Measurements from ENCODE around the gene DEFB124. TPM values are rescaled to one million over a fixed set of nuclear protein-coding genes. Genes with fewer than 3 reads are reported as not detected.

DEFB124 gene
- total RNA-seq, 4 donors from 2014 or later: not detected

GRCh38 chr20:31517373-31517772 is 42.4 kb upstream of the DEFB124 start:
- no peaks in the 10 kb centered on the region for H3K27me3 ChIP-seq
- DNase-seq: peak; percentile 40
- peak overlapping the region in 1 of 4 donors; percentile 18 for H3K27ac ChIP-seq
- no peak for TF ChIP-seq POLR2A (IDR thresholded peaks at IDR 0.05)
- TF ChIP-seq, protein P1, sequence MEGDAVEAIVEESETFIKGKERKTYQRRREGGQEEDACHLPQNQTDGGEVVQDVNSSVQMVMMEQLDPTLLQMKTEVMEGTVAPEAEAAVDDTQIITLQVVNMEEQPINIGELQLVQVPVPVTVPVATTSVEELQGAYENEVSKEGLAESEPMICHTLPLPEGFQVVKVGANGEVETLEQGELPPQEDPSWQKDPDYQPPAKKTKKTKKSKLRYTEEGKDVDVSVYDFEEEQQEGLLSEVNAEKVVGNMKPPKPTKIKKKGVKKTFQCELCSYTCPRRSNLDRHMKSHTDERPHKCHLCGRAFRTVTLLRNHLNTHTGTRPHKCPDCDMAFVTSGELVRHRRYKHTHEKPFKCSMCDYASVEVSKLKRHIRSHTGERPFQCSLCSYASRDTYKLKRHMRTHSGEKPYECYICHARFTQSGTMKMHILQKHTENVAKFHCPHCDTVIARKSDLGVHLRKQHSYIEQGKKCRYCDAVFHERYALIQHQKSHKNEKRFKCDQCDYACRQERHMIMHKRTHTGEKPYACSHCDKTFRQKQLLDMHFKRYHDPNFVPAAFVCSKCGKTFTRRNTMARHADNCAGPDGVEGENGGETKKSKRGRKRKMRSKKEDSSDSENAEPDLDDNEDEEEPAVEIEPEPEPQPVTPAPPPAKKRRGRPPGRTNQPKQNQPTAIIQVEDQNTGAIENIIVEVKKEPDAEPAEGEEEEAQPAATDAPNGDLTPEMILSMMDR (IDR thresholded peaks at IDR 0.05): no peak
- TF ChIP-seq EP300 (IDR thresholded peaks at IDR 0.05; ENCODE audit: low read depth): no peak
- no peak for TF ChIP-seq POLR2AphosphoS5 (IDR thresholded peaks at IDR 0.05)
- H3K9me3 ChIP-seq: no peaks in the 10 kb centered on the region
- H3K4me1 ChIP-seq: peaks cover 17 to 38% (median 34%) of the 10 kb centered on the region in 4 donors
- H3K36me3 ChIP-seq: peaks cover 0 to 6% (median 0%) of the 10 kb centered on the region in 4 donors
- no peak overlapping the region for H3K4me3 ChIP-seq
- intact Hi-C loops (cut with DNase I; ENCODE audit: low total_unique reads) (no loop called here), in situ Hi-C loops (cut with MboI; ENCODE audit: low pct_ligation_motif_present in 1 of 4, low pct_unique_long_range_greater_than_20kb in 1 of 4, low sequenced_read_pairs in 3 of 4) (no loop called here)
- WGBS, 2 donors (ENCODE audit: low coverage in 1 of 2): 61 to 71% methylated on average over 1 to 4 of the region's 4 CpGs

DNA sequence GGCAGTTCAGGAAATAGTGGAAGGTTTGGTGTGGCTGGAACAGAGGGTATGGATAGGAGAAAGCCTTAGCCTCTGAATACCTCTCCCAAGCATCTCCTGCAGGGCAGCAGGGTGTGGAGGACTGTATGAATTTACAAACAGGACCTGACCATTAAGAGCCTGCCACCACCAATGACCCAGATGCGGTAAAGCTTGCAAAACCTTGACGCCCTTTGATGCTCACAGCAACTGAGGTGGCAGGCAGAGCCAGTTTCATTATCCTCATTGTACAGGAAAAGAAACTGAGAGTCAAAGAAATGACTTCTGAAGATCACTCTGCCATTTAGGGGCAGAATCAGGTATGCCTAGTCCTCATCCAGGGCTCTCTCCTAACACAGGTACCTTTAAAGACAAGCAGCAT is 41.7 kb upstream of the DEFB124 start:
- intact Hi-C loops (cut with DNase I; ENCODE audit: low total_unique reads): no loop called here
- H3K4me1 ChIP-seq: peaks cover 17 to 37% (median 32%) of the 10 kb centered on the region in 4 donors
- H3K27ac ChIP-seq: peak overlapping the region in 1 of 4 donors; percentile 5
- WGBS, 2 donors (ENCODE audit: low coverage in 1 of 2): 77% methylated on average over 2 of the region's 2 CpGs; no CpG with 5 or more reads in 1 of the 2 donors
- no peaks in the 10 kb centered on the region for H3K9me3 ChIP-seq
- H3K4me3 ChIP-seq: no peak overlapping the region
- TF ChIP-seq EP300 (IDR thresholded peaks at IDR 0.05; ENCODE audit: low read depth) (no peak), POLR2A (IDR thresholded peaks at IDR 0.05) (no peak), POLR2AphosphoS5 (IDR thresholded peaks at IDR 0.05) (no peak)
- TF ChIP-seq, protein P1 (IDR thresholded peaks at IDR 0.05): no peak
- peaks cover 0 to 6% (median 0%) of the 10 kb centered on the region in 4 donors for H3K36me3 ChIP-seq
- no peaks in the 10 kb centered on the region for H3K27me3 ChIP-seq
- in situ Hi-C loops (cut with MboI; ENCODE audit: low pct_ligation_motif_present in 1 of 4, low pct_unique_long_range_greater_than_20kb in 1 of 4, low sequenced_read_pairs in 3 of 4): no loop called here
- DNase-seq: no peak

DNA sequence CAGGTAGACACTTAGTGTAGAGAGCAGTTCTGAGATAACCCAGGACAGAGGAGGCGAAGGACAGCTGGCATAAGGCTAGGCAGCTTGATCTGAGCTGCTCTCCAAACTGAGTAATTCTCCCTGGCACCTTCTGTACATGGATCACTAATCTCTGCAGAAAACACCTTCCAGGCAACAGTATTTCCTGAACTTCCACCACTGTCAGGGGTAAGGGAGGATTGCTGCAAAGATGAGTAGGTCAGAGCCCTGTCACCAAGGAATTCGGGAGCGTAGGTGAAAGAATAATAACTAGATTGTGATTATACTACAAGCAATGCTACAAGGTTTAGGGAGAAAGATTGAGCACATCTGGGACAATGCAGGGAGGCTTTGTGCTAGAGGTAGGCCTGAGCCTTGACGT is 41.2 kb upstream of the DEFB124 start:
- H3K4me1 ChIP-seq: peaks cover 17 to 37% (median 32%) of the 10 kb centered on the region in 4 donors
- no peaks in the 10 kb centered on the region for H3K27me3 ChIP-seq
- intact Hi-C loops (cut with DNase I; ENCODE audit: low total_unique reads) (no loop called here), in situ Hi-C loops (cut with MboI; ENCODE audit: low pct_ligation_motif_present in 1 of 4, low pct_unique_long_range_greater_than_20kb in 1 of 4, low sequenced_read_pairs in 3 of 4) (no loop called here)
- no peaks in the 10 kb centered on the region for H3K9me3 ChIP-seq
- DNase-seq: no peak
- no peak overlapping the region for H3K27ac ChIP-seq
- 90 to 93% methylated on average over 4 of the region's 4 CpGs for WGBS, 2 donors (ENCODE audit: low coverage in 1 of 2)
- TF ChIP-seq EP300 (IDR thresholded peaks at IDR 0.05; ENCODE audit: low read depth) (no peak), POLR2A (IDR thresholded peaks at IDR 0.05) (no peak), POLR2AphosphoS5 (IDR thresholded peaks at IDR 0.05) (no peak)
- TF ChIP-seq, protein P1 (IDR thresholded peaks at IDR 0.05): no peak
- peaks cover 0 to 3% (median 0%) of the 10 kb centered on the region in 4 donors for H3K36me3 ChIP-seq
- peak overlapping the region in 1 of 4 donors; percentile 74 for H3K4me3 ChIP-seq

DNA sequence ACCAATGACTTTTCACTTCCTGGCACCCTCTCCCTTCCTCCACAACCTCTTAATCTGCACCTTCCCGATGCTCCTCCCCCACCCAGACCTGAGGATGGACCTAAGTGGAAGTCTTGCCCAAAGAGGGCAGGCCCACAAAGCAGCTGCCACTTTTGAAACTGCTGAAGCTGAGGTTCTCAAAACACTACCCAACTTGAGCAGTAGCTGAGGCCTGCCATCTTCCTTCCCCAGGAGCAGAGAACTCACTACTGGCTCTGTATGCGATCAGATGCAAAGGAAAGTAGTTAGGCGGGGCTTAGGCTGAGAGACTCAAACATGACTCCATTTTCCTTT is 40.8 kb upstream of the DEFB124 start:
- intact Hi-C loops (cut with DNase I; ENCODE audit: low total_unique reads): no loop called here
- H3K4me3 ChIP-seq: peak overlapping the region in 3 of 4 donors; percentile 61 to 86 (median 74)
- in situ Hi-C loops (cut with MboI; ENCODE audit: low pct_ligation_motif_present in 1 of 4, low pct_unique_long_range_greater_than_20kb in 1 of 4, low sequenced_read_pairs in 3 of 4): no loop called here
- TF ChIP-seq POLR2AphosphoS5 (IDR thresholded peaks at IDR 0.05) (no peak), POLR2A (IDR thresholded peaks at IDR 0.05) (no peak), EP300 (IDR thresholded peaks at IDR 0.05; ENCODE audit: low read depth) (no peak)
- TF ChIP-seq, protein P1 (IDR thresholded peaks at IDR 0.05): no peak
- peak overlapping the region in 3 of 4 donors; percentile 80 to 86 (median 83) for H3K27ac ChIP-seq
- H3K27me3 ChIP-seq: no peaks in the 10 kb centered on the region
- no peaks in the 10 kb centered on the region for H3K36me3 ChIP-seq
- peaks cover 17 to 37% (median 32%) of the 10 kb centered on the region in 4 donors for H3K4me1 ChIP-seq
- 45 to 77% methylated on average over 1 to 3 of the region's 3 CpGs for whole genome bisulfite sequencing, 2 donors (ENCODE audit: low coverage in 1 of 2)
- no peaks in the 10 kb centered on the region for H3K9me3 ChIP-seq
- peak; percentile 26 for DNase-seq

Measured in transverse colon (tissue), 4 donors.